Measurements from ENCODE around the gene ASPN.

DNA sequence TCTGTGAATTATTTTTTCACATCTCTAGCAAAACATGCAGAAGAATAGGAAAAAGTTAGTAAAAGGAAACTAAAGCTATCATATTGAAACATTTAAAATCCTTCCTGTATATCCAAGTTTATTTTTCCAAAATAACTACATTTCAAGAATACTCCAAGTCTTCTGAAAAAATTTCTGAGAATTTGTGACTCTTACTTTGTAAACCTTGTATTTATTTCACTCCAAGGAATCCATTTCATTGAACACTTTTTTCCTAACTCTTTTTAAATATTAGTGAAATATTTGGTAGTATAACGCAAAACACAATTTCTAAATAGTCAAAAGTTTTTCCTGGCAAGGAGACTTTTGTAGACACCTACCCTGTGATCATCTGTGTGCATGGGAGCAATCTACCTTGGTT lies 34.2 kb upstream of the ASPN start:
- TF ChIP-seq EZH2phosphoT487 (IDR thresholded peaks at IDR 0.05; ENCODE audit: low read depth, severe bottlenecking, unreplicated experiment): no peak
- TF ChIP-seq, protein P1, sequence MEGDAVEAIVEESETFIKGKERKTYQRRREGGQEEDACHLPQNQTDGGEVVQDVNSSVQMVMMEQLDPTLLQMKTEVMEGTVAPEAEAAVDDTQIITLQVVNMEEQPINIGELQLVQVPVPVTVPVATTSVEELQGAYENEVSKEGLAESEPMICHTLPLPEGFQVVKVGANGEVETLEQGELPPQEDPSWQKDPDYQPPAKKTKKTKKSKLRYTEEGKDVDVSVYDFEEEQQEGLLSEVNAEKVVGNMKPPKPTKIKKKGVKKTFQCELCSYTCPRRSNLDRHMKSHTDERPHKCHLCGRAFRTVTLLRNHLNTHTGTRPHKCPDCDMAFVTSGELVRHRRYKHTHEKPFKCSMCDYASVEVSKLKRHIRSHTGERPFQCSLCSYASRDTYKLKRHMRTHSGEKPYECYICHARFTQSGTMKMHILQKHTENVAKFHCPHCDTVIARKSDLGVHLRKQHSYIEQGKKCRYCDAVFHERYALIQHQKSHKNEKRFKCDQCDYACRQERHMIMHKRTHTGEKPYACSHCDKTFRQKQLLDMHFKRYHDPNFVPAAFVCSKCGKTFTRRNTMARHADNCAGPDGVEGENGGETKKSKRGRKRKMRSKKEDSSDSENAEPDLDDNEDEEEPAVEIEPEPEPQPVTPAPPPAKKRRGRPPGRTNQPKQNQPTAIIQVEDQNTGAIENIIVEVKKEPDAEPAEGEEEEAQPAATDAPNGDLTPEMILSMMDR (IDR thresholded peaks at IDR 0.05; ENCODE audit: poor library complexity): no peak

Data from hepatocyte (in vitro differentiated cells).